MG63 (cell line): ENCODE measurements around the gene FBXO33. TPM values are rescaled to one million over a fixed set of nuclear protein-coding genes. Genes with fewer than 3 reads are reported as not detected.

Experiments used
- DNase-seq: peaks from one replicate; pipeline ENCODE4 v3.0.0-alpha.2; 2020
- H3K27me3 ChIP-seq: fragments of 250-450 bp; sonication (Bioruptor Pico); 2 replicates; pipeline ENCODE4 v1.5.1; 2020; ENCODE audit warnings: mild to moderate bottlenecking, moderate library complexity
- H3K36me3 ChIP-seq: fragments of 250-450 bp; sonication (Bioruptor Pico); 2 replicates; pipeline ENCODE4 v1.5.1; 2020; ENCODE audit warnings: mild to moderate bottlenecking, moderate library complexity
- H3K4me3 ChIP-seq: fragments of 250-450 bp; sonication (Bioruptor Pico); 2 replicates; pipeline ENCODE4 v1.5.1; 2020; ENCODE audit warnings: mild to moderate bottlenecking, moderate library complexity
- H3K9me3 ChIP-seq: fragments of 250-450 bp; sonication (Bioruptor Pico); 2 replicates; pipeline ENCODE4 v1.5.1; 2020; ENCODE audit warnings: mild to moderate bottlenecking, moderate library complexity
- total RNA-seq: library from RNA; depleted of rRNA; stranded (reverse); fragments of >200 nt; shearing (Covaris generic); gene quantifications from 2 replicates; pipeline ENCODE4 v1.2.3, GENCODE V29; 2014; ENCODE audit warnings: low replicate concordance

The FBXO33 gene
- total RNA-seq, 1 experiment from 2014 or later = 11.5 TPM

- Histone ChIP-seq H3K36me3 (no peaks in the 10 kb centered on the region), H3K9me3 (no peaks in the 10 kb centered on the region), H3K4me3 (no peak overlapping the region), H3K27me3 (no peaks in the 10 kb centered on the region; the same call in 1 of the 2 replicates)
- DNase-seq = no peak
Observed at GRCh38 chr14:39434401-39434800, 2.2 kb upstream of the FBXO33 start.

GRCh38 chr14:39433452-39433813 lies 1.2 kb upstream of the FBXO33 start:
- Histone ChIP-seq H3K4me3 (peak overlapping the region; percentile 87), H3K27me3 (no peaks in the 10 kb centered on the region; the same call in 1 of the 2 replicates), H3K36me3 (no peaks in the 10 kb centered on the region), H3K9me3 (no peaks in the 10 kb centered on the region)
- DNase-seq = no peak

- no peaks in the 10 kb centered on the region; the same call in 1 of the 2 replicates for H3K27me3 ChIP-seq
- peak overlapping the region; percentile 87 for H3K4me3 ChIP-seq
Observed at GRCh38 chr14:39432619-39433451, 602 bp upstream of the FBXO33 start.

GRCh38 chr14:39431416-39432178 lies 636 bp downstream of the FBXO33 start:
- Histone ChIP-seq H3K36me3 (no peaks in the 10 kb centered on the region), H3K4me3 (peak overlapping the region; percentile 87), H3K27me3 (no peaks in the 10 kb centered on the region; the same call in 1 of the 2 replicates), H3K9me3 (no peaks in the 10 kb centered on the region)
- DNase-seq = peak; percentile 17

More at GRCh38 chr14:39432619-39433451, 602 bp upstream of the FBXO33 start:
- peak; percentile 80 for DNase-seq
- Histone ChIP-seq H3K9me3 (no peaks in the 10 kb centered on the region), H3K36me3 (no peaks in the 10 kb centered on the region)

- no peaks in the 10 kb centered on the region; the same call in 1 of the 2 replicates for H3K27me3 ChIP-seq
- no peaks in the 10 kb centered on the region for H3K9me3 ChIP-seq
Observed at GRCh38 chr14:39430762-39431415, 1.3 kb downstream of the FBXO33 start.

GRCh38 chr14:39428118-39428517 lies 4.1 kb downstream of the FBXO33 start:
- H3K27me3 ChIP-seq = no peaks in the 10 kb centered on the region
- no peaks in the 10 kb centered on the region for H3K9me3 ChIP-seq
- no peak overlapping the region for H3K4me3 ChIP-seq
- no peaks in the 10 kb centered on the region for H3K36me3 ChIP-seq
- no peak for DNase-seq

More at GRCh38 chr14:39430762-39431415, 1.3 kb downstream of the FBXO33 start:
- Histone ChIP-seq H3K36me3 (no peaks in the 10 kb centered on the region), H3K4me3 (peak overlapping the region; percentile 87)
- DNase-seq = no peak

- DNase-seq = no peak
- Histone ChIP-seq H3K9me3 (no peaks in the 10 kb centered on the region), H3K27me3 (no peaks in the 10 kb centered on the region), H3K4me3 (no peak overlapping the region), H3K36me3 (no peaks in the 10 kb centered on the region)
Observed at GRCh38 chr14:39426605-39427004, 5.6 kb downstream of the FBXO33 start.

GRCh38 chr14:39425947-39426346 lies 6.3 kb downstream of the FBXO33 start:
- no peaks in the 10 kb centered on the region for H3K9me3 ChIP-seq
- no peak for DNase-seq
- no peaks in the 10 kb centered on the region for H3K36me3 ChIP-seq
- H3K27me3 ChIP-seq = no peaks in the 10 kb centered on the region
- no peak overlapping the region for H3K4me3 ChIP-seq

GRCh38 chr14:39423793-39424192 lies 8.4 kb downstream of the FBXO33 start:
- H3K9me3 ChIP-seq = no peaks in the 10 kb centered on the region
- no peaks in the 10 kb centered on the region for H3K27me3 ChIP-seq
- H3K4me3 ChIP-seq = no peak overlapping the region
- H3K36me3 ChIP-seq = no peaks in the 10 kb centered on the region
- no peak for DNase-seq

GRCh38 chr14:39422243-39422642 lies 10.0 kb downstream of the FBXO33 start:
- Histone ChIP-seq H3K4me3 (no peak overlapping the region), H3K27me3 (no peaks in the 10 kb centered on the region), H3K36me3 (no peaks in the 10 kb centered on the region), H3K9me3 (no peaks in the 10 kb centered on the region)
- DNase-seq = no peak

GRCh38 chr14:39419272-39419671 lies 13.0 kb downstream of the FBXO33 start:
- Histone ChIP-seq H3K27me3 (no peaks in the 10 kb centered on the region), H3K9me3 (peaks cover 2% of the 10 kb centered on the region; the same call in 1 of the 2 replicates), H3K36me3 (no peaks in the 10 kb centered on the region), H3K4me3 (no peak overlapping the region)
- DNase-seq = no peak

- 0 out of 2 replicates have a peak, but pooled peaks cover under 1% of the 10 kb centered on the region for H3K36me3 ChIP-seq
- peaks cover 4% of the 10 kb centered on the region; the same call in 1 of the 2 replicates for H3K9me3 ChIP-seq
- no peaks in the 10 kb centered on the region for H3K27me3 ChIP-seq
- no peak overlapping the region for H3K4me3 ChIP-seq
- DNase-seq = no peak
Observed at GRCh38 chr14:39417014-39417413, 15.2 kb downstream of the FBXO33 start.

- H3K9me3 ChIP-seq = peaks cover 4% of the 10 kb centered on the region; the same call in 1 of the 2 replicates
- no peak for DNase-seq
- 0 out of 2 replicates have a peak, but pooled peaks cover 2% of the 10 kb centered on the region for H3K36me3 ChIP-seq
- no peak overlapping the region for H3K4me3 ChIP-seq
- no peaks in the 10 kb centered on the region for H3K27me3 ChIP-seq
Observed at GRCh38 chr14:39416072-39416471, 16.2 kb downstream of the FBXO33 start.

GRCh38 chr14:39406560-39406959 lies 25.7 kb downstream of the FBXO33 start:
- no peaks in the 10 kb centered on the region for H3K27me3 ChIP-seq

GRCh38 chr14:39398382-39398781 lies 33.9 kb downstream of the FBXO33 start:
- H3K9me3 ChIP-seq = no peaks in the 10 kb centered on the region
- no peak for DNase-seq
- no peak overlapping the region for H3K4me3 ChIP-seq
- H3K36me3 ChIP-seq = no peaks in the 10 kb centered on the region; the same call in 1 of the 2 replicates
- no peaks in the 10 kb centered on the region for H3K27me3 ChIP-seq

More at GRCh38 chr14:39406560-39406959, 25.7 kb downstream of the FBXO33 start:
- Histone ChIP-seq H3K9me3 (no peaks in the 10 kb centered on the region), H3K36me3 (no peaks in the 10 kb centered on the region), H3K4me3 (no peak overlapping the region)
- no peak for DNase-seq

- DNase-seq = no peak
- Histone ChIP-seq H3K36me3 (no peaks in the 10 kb centered on the region; the same call in 1 of the 2 replicates), H3K27me3 (no peaks in the 10 kb centered on the region), H3K9me3 (no peaks in the 10 kb centered on the region), H3K4me3 (no peak overlapping the region)
Observed at GRCh38 chr14:39396448-39396847, 35.8 kb downstream of the FBXO33 start.
